ENCODE results near the gene PTGFRN. TPM values are rescaled to one million over a fixed set of nuclear protein-coding genes. Genes with fewer than 3 reads are reported as not detected.

The PTGFRN gene
- total RNA-seq, 2 donors from 2014 or later = 41.6 to 43.2 TPM

DNA sequence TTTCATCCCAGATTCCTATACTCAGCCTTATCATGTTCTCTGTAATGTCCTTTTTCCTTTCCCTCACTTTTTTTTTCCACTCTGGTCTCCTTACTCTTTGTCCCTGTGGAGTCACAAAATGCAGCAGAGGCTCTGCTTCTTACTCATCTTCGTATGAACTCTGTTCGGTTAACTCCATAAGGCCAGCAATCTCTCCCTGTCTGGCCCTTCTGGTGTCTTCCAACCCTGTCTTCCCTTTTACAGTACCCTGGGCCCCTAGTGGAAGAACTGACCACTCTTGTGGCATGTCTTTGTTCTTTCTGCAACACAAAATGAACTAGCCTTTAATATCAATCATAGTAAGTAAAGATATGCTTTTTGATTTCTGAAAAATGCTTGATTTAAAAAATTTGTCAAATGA is 98.9 kb downstream of the PTGFRN start:
- Histone ChIP-seq H3K4me3 (ENCODE audit: low read length) (no peak overlapping the region), H3K27me3 (ENCODE audit: control insufficient read depth, insufficient read depth, low read length, poor library complexity, severe bottlenecking) (no peaks in the 10 kb centered on the region), H3K36me3 (ENCODE audit: control insufficient read depth, insufficient read depth, low read length) (no peaks in the 10 kb centered on the region), H3K9me3 (ENCODE audit: control insufficient read depth, low read length) (no peaks in the 10 kb centered on the region), H3K4me1 (ENCODE audit: control insufficient read depth, insufficient read depth, low read length) (no peaks in the 10 kb centered on the region), H3K9ac (ENCODE audit: extremely low read depth, low read length, poor library complexity, severe bottlenecking) (no peak overlapping the region), H3K27ac (ENCODE audit: low read depth, low read length) (no peak overlapping the region)
- no peak overlapping the region for H3K4me3 Mint-ChIP-seq
- peaks cover 5% of the 10 kb centered on the region for H3K4me1 Mint-ChIP-seq
- H3K9me3 Mint-ChIP-seq = no peaks in the 10 kb centered on the region
- H3K27me3 Mint-ChIP-seq (ENCODE audit: insufficient read depth) = no peaks in the 10 kb centered on the region
- TF ChIP-seq, protein P1, sequence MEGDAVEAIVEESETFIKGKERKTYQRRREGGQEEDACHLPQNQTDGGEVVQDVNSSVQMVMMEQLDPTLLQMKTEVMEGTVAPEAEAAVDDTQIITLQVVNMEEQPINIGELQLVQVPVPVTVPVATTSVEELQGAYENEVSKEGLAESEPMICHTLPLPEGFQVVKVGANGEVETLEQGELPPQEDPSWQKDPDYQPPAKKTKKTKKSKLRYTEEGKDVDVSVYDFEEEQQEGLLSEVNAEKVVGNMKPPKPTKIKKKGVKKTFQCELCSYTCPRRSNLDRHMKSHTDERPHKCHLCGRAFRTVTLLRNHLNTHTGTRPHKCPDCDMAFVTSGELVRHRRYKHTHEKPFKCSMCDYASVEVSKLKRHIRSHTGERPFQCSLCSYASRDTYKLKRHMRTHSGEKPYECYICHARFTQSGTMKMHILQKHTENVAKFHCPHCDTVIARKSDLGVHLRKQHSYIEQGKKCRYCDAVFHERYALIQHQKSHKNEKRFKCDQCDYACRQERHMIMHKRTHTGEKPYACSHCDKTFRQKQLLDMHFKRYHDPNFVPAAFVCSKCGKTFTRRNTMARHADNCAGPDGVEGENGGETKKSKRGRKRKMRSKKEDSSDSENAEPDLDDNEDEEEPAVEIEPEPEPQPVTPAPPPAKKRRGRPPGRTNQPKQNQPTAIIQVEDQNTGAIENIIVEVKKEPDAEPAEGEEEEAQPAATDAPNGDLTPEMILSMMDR (conservative IDR thresholded peaks at IDR 0.05) = peak; percentile 50
- DNase-seq = no peak
- H3K36me3 Mint-ChIP-seq (ENCODE audit: low read depth) = peaks cover 2% of the 10 kb centered on the region
- WGBS, 2 experiments (ENCODE audit: insufficient coverage in 1 of 2, insufficient read length in 1 of 2) = 89 to 90% methylated on average over 2 of the region's 2 CpGs
- H3K27ac Mint-ChIP-seq = no peak overlapping the region

DNA sequence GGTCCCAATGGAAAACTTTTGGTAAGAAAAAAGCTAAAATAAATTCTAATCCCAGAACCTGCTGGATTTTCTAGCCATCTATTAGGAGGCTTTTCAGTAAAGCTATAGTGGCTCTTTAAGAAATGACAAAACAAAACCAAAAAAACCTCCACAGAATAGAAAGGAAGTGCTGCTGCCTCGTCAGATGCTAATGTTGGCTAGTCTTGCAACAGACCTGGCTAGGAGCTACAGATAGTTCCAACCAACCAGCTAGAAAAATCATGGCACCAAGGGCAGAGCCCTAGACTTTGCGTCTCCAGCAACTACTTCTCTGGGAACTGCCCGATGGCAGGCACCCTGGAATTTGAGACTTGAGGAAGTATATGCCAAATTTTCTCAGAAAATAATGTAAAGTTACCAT is 99.4 kb downstream of the PTGFRN start:
- no peak overlapping the region for H3K4me3 Mint-ChIP-seq
- Histone ChIP-seq H3K27me3 (ENCODE audit: control insufficient read depth, insufficient read depth, low read length, poor library complexity, severe bottlenecking) (no peaks in the 10 kb centered on the region), H3K36me3 (ENCODE audit: control insufficient read depth, insufficient read depth, low read length) (no peaks in the 10 kb centered on the region), H3K4me1 (ENCODE audit: control insufficient read depth, insufficient read depth, low read length) (no peaks in the 10 kb centered on the region), H3K9ac (ENCODE audit: extremely low read depth, low read length, poor library complexity, severe bottlenecking) (no peak overlapping the region), H3K4me3 (ENCODE audit: low read length) (no peak overlapping the region), H3K9me3 (ENCODE audit: control insufficient read depth, low read length) (no peaks in the 10 kb centered on the region), H3K27ac (ENCODE audit: low read depth, low read length) (no peak overlapping the region)
- TF ChIP-seq, protein P1 (conservative IDR thresholded peaks at IDR 0.05) = no peak
- WGBS, 2 experiments (ENCODE audit: insufficient coverage in 1 of 2, insufficient read length in 1 of 2) = 93% methylated on average over 2 to 3 of the region's 3 CpGs
- H3K27ac Mint-ChIP-seq = no peak overlapping the region
- H3K9me3 Mint-ChIP-seq = no peaks in the 10 kb centered on the region
- no peak for DNase-seq
- H3K4me1 Mint-ChIP-seq = peaks cover 4% of the 10 kb centered on the region
- no peaks in the 10 kb centered on the region for H3K27me3 Mint-ChIP-seq (ENCODE audit: insufficient read depth)
- H3K36me3 Mint-ChIP-seq (ENCODE audit: low read depth) = peaks cover 2% of the 10 kb centered on the region

DNA sequence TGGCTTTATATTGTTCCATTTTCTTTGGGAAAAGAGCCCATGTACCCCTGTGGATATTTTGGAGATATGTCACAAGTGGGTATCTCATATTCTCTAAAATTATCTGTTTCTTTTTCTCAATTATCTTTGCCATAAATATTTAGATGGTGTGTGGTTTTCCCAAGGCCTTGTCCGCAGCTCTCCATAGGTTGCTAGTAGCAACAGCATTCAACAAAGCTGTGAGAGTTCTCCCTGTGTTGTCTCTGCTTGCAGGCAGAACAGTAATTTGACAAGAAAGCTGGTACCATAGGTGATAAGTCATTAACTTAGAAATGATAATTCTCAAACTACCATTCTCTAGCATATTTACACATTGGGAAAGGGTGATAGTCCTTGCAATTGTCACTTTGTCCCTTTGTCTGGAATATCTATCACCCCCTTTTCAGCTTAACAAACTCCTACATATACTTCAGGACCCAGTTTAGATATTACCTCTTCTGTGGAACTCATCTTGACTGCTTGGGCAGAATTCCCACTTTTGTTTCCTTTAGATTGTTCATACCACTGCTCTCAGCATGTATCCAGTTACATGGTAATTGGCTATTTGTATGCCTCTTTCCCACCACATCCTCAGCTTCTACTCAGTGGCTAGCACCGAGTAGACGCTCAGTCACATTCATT is 100.7 kb downstream of the PTGFRN start:
- Histone ChIP-seq H3K27me3 (ENCODE audit: control insufficient read depth, insufficient read depth, low read length, poor library complexity, severe bottlenecking) (no peaks in the 10 kb centered on the region), H3K36me3 (ENCODE audit: control insufficient read depth, insufficient read depth, low read length) (no peaks in the 10 kb centered on the region), H3K9me3 (ENCODE audit: control insufficient read depth, low read length) (no peaks in the 10 kb centered on the region), H3K27ac (ENCODE audit: low read depth, low read length) (no peak overlapping the region), H3K4me3 (ENCODE audit: low read length) (no peak overlapping the region), H3K9ac (ENCODE audit: extremely low read depth, low read length, poor library complexity, severe bottlenecking) (no peak overlapping the region), H3K4me1 (ENCODE audit: control insufficient read depth, insufficient read depth, low read length) (no peaks in the 10 kb centered on the region)
- TF ChIP-seq, protein P1 (conservative IDR thresholded peaks at IDR 0.05) = no peak
- Mint-ChIP-seq H3K9me3 (no peaks in the 10 kb centered on the region), H3K36me3 (ENCODE audit: low read depth) (peaks cover 2% of the 10 kb centered on the region), H3K27me3 (ENCODE audit: insufficient read depth) (no peaks in the 10 kb centered on the region), H3K4me1 (peaks cover 4% of the 10 kb centered on the region), H3K4me3 (no peak overlapping the region), H3K27ac (no peak overlapping the region)
- 73% methylated on average over 3 of the region's 3 CpGs; no CpG with 5 or more reads in 1 of the 2 experiments for WGBS, 2 experiments (ENCODE audit: insufficient coverage in 1 of 2, insufficient read length in 1 of 2)
- no peak for DNase-seq
